DOHH2 (cell line): ENCODE measurements around the gene ZNF780B.

Experiments used
- H3F3A ChIP-seq: fragments of 200-600 bp; sonication (generic), shearing (Covaris generic); 2 replicates; pipeline ENCODE4 v1.6.0; 2016; ENCODE audit warnings: antibody characterized with exemption, mild to moderate bottlenecking; ENCODE audit not compliant: control insufficient read depth, insufficient read depth
- H3K27ac ChIP-seq: fragments of 200-600 bp; sonication (generic); 2 replicates; pipeline ENCODE4 v1.5.1; 2014; ENCODE audit warnings: low read depth, mild to moderate bottlenecking, low read length, moderate library complexity
- H3K27me3 ChIP-seq: fragments of 200-600 bp; sonication (generic); 2 replicates; pipeline ENCODE4 v1.6.1; 2014; ENCODE audit warnings: mild to moderate bottlenecking, low read length, mixed read lengths; ENCODE audit not compliant: control insufficient read depth
- H3K36me3 ChIP-seq: fragments of 200-600 bp; sonication (generic); 2 replicates; pipeline ENCODE4 v1.6.1; 2014; ENCODE audit warnings: mild to moderate bottlenecking, low read length, moderate library complexity, mixed read lengths; ENCODE audit not compliant: control insufficient read depth
- H3K4me1 ChIP-seq: fragments of 200-600 bp; sonication (generic); 2 replicates; pipeline ENCODE4 v1.6.1; 2014; ENCODE audit warnings: mild to moderate bottlenecking, low read length, mixed read lengths; ENCODE audit not compliant: control insufficient read depth
- H3K4me2 ChIP-seq: fragments of 200-600 bp; sonication (generic); 2 replicates; pipeline ENCODE4 v1.6.0; 2014; ENCODE audit warnings: mild to moderate bottlenecking, low read length, moderate library complexity
- H3K4me3 ChIP-seq: fragments of 200-600 bp; sonication (generic); 2 replicates; pipeline ENCODE4 v1.5.1; 2014; ENCODE audit warnings: mild to moderate bottlenecking, low read length, mixed read lengths
- H3K79me2 ChIP-seq: fragments of 200-600 bp; sonication (generic); 2 replicates; pipeline ENCODE4 v1.6.1; 2014; ENCODE audit warnings: mild to moderate bottlenecking, low read length, mixed read lengths; ENCODE audit not compliant: control insufficient read depth
- H3K9me2 ChIP-seq: fragments of 200-600 bp; sonication (generic); replicated peaks from 2 replicates; pipeline ENCODE4 v1.6.1; 2014; ENCODE audit warnings: mild to moderate bottlenecking, low read length, mixed read lengths; ENCODE audit not compliant: control insufficient read depth
- H3K9me3 ChIP-seq: fragments of 200-600 bp; sonication (generic); 2 replicates; pipeline ENCODE4 v1.6.1; 2014; ENCODE audit warnings: antibody characterized with exemption, low read length, mixed read lengths; ENCODE audit not compliant: control insufficient read depth, insufficient read depth
- H4K20me1 ChIP-seq: fragments of 200-600 bp; sonication (generic); 2 replicates; pipeline ENCODE4 v1.6.0; 2014; ENCODE audit warnings: low read depth, mild to moderate bottlenecking, antibody characterized with exemption, low read length, moderate library complexity; ENCODE audit not compliant: control insufficient read depth, insufficient read depth
- EZH2phosphoT487 ChIP-seq: fragments of 200-600 bp; sonication (generic); IDR thresholded peaks from 2 replicates; pipeline ENCODE4 v1.6.1; 2017; ENCODE audit warnings: borderline replicate concordance, mild to moderate bottlenecking, antibody characterized with exemption, low read length, moderate library complexity, mixed read lengths
- TF ChIP-seq, protein P1 (sequence below): fragments of 200-600 bp; sonication (generic); IDR thresholded peaks from one replicate; pipeline ENCODE4 v1.5.1; 2014; ENCODE audit warnings: antibody characterized with exemption, mild to moderate bottlenecking, low read depth, low read length; ENCODE audit not compliant: poor library complexity, severe bottlenecking

The ZNF780B gene

DNA sequence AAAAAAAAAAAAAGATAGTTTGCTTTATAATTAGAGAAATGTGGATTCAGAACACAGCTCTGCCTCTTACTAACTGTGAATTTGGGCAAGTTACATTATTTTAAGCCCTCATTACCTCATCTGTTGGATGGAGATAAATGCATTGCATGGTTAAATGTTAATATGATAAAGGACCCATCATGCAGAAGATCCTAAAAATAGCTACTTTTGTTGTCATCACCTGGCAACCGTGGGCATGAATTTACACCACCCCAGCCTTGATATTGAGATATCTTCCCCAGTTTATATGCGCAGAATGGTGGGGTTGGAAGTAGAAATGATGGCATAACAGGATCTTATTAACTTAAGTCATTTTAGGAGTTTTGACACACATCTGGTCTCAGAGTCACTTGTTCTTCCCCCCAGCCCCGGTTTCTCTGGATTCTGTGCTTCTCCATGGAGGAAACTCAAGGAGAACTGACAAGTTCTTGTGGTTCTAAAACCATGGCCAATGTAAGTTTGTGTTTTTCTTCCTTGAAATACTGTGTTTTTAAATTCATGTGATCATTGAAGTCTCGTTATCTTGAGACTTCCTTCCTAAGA lies 50.2 kb downstream of the ZNF780B start:
- H3K4me1 ChIP-seq = no peaks in the 10 kb centered on the region
- H3F3A ChIP-seq = no peaks in the 10 kb centered on the region; the same call in 1 of the 2 replicates
- H3K27me3 ChIP-seq = no peaks in the 10 kb centered on the region
- H3K9me2 ChIP-seq = no peaks in the 10 kb centered on the region
- no peak overlapping the region for H3K4me2 ChIP-seq
- no peaks in the 10 kb centered on the region for H3K9me3 ChIP-seq
- H4K20me1 ChIP-seq = no peaks in the 10 kb centered on the region
- TF ChIP-seq EZH2phosphoT487 = no peak
- TF ChIP-seq, protein P1, sequence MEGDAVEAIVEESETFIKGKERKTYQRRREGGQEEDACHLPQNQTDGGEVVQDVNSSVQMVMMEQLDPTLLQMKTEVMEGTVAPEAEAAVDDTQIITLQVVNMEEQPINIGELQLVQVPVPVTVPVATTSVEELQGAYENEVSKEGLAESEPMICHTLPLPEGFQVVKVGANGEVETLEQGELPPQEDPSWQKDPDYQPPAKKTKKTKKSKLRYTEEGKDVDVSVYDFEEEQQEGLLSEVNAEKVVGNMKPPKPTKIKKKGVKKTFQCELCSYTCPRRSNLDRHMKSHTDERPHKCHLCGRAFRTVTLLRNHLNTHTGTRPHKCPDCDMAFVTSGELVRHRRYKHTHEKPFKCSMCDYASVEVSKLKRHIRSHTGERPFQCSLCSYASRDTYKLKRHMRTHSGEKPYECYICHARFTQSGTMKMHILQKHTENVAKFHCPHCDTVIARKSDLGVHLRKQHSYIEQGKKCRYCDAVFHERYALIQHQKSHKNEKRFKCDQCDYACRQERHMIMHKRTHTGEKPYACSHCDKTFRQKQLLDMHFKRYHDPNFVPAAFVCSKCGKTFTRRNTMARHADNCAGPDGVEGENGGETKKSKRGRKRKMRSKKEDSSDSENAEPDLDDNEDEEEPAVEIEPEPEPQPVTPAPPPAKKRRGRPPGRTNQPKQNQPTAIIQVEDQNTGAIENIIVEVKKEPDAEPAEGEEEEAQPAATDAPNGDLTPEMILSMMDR = no peak
- H3K36me3 ChIP-seq = peaks cover 23% of the 10 kb centered on the region
- H3K79me2 ChIP-seq = no peaks in the 10 kb centered on the region
- H3K27ac ChIP-seq = no peak overlapping the region
- no peak overlapping the region for H3K4me3 ChIP-seq

- Histone ChIP-seq H3K27me3 (no peaks in the 10 kb centered on the region), H4K20me1 (no peaks in the 10 kb centered on the region), H3K4me3 (no peak overlapping the region), H3K79me2 (peaks cover 42% of the 10 kb centered on the region), H3F3A (no peaks in the 10 kb centered on the region; the same call in 1 of the 2 replicates), H3K9me3 (peaks cover 13% of the 10 kb centered on the region; the same call in 1 of the 2 replicates), H3K4me1 (peaks cover 14% of the 10 kb centered on the region), H3K4me2 (no peak overlapping the region), H3K9me2 (no peaks in the 10 kb centered on the region), H3K36me3 (peaks cover 21% of the 10 kb centered on the region), H3K27ac (no peak overlapping the region)
- TF ChIP-seq EZH2phosphoT487 = no peak
- TF ChIP-seq, protein P1 = no peak
Measured at GRCh38 chr19:39998501-39998900, 57.5 kb downstream of the ZNF780B start.

DNA sequence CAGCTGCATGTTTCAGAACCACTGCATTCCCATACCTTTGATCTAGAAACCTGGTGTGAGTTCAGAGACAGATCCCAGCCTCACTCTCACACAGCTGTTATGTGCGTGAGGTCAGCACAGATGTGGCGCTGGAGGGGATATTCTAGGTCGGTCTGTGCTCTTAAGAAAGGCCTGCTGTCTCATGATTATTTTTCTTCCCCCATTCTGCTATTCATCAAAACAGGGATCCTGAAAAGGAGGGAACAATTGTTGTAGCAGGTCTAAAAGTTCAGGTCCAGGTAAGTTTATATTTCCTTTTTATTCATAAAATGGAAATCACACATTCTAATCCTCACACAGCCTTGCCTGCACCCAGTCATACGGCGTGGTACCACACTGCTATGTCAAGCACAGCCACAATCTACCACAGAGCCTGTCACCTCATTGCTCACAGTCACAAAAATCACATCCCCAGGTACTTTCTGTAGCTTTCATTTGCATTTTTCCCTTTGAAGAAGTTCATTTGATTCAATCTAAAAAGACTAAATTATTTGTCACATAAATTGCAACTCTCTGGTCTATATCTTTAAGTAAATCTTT lies 58.3 kb downstream of the ZNF780B start:
- peaks cover 25% of the 10 kb centered on the region for H3K36me3 ChIP-seq
- peaks cover 14% of the 10 kb centered on the region for H3K4me1 ChIP-seq
- TF ChIP-seq, protein P1 = no peak
- TF ChIP-seq EZH2phosphoT487 = no peak
- H3K4me2 ChIP-seq = peak overlapping the region; percentile 72
- H3K79me2 ChIP-seq = peaks cover 49% of the 10 kb centered on the region
- H3K9me3 ChIP-seq = peaks cover 17% of the 10 kb centered on the region; the same call in 1 of the 2 replicates
- H4K20me1 ChIP-seq = no peaks in the 10 kb centered on the region
- peak overlapping the region; percentile 91 for H3K4me3 ChIP-seq
- H3F3A ChIP-seq = no peaks in the 10 kb centered on the region; the same call in 1 of the 2 replicates
- H3K9me2 ChIP-seq = no peaks in the 10 kb centered on the region
- no peaks in the 10 kb centered on the region for H3K27me3 ChIP-seq
- peak overlapping the region; percentile 51 for H3K27ac ChIP-seq
